HCT116 (cell line): ENCODE results near the gene ENOX1. TPM values are rescaled to one million over a fixed set of nuclear protein-coding genes. Genes with fewer than 3 reads are reported as not detected.

Experiments used
- ATAC-seq: fragments of 200-7000 bp; cut with Tn5 transposase; 2 replicates; pipeline ENCODE4 v1.9.1; 2020; ENCODE audit warnings: mild to moderate bottlenecking, moderate library complexity
- BruUV-seq: library from RNA; stranded (reverse); fragments of 400-500 nt; replicated peaks from 2 replicates; lab custom pipeline; 2021; lab: Mats Ljungman, UMichigan
- CTCF ChIA-PET: fragments of 300-600 bp; sonication (Branson Sonifier 250); formaldehyde crosslinking; loops from one replicate; lab custom pipeline; 2021; ENCODE audit warnings: antibody characterized with exemption; lab: Charles Lee
- POLR2A ChIA-PET: fragments of 300-600, 350-600 bp; sonication (Branson Sonifier 250); formaldehyde crosslinking; loops from one replicate; lab custom pipeline; 2021; ENCODE audit warnings: antibody characterized with exemption; lab: Charles Lee
- RAD21 ChIA-PET, 2 experiments: fragments of 300-600 bp; sonication (Branson Sonifier 250); formaldehyde crosslinking; loops; one replicate each; lab custom pipeline; 2023; ENCODE audit warnings: low total read pairs in 2 of 2; ENCODE audit not compliant: uncharacterized antibody in 2 of 2, unreplicated experiment in 2 of 2, low non-redundant PET in 1 of 2; lab: Charles Lee
- DNase-seq: peaks from one replicate; pipeline ENCODE4 v3.0.0-alpha.2; 2010; ENCODE audit warnings: low read depth, low spot score
- H2AFZ ChIP-seq: fragments of 200-600 bp; shearing (Covaris generic), sonication (generic); 2 replicates; pipeline ENCODE4 v1.6.1; 2017; ENCODE audit warnings: low read depth, mixed run types, mixed read lengths, antibody characterized with exemption, low read length; ENCODE audit not compliant: poor library complexity, severe bottlenecking
- H3K27ac ChIP-seq: 2 replicates; pipeline ENCODE4 v1.5.1; 2012; ENCODE audit warnings: low read depth, low read length
- H3K27me3 ChIP-seq: fragments of 200-600 bp; sonication (generic); 2 replicates; pipeline ENCODE4 v1.6.1; 2016; ENCODE audit warnings: mixed run types, low read length, mixed read lengths; ENCODE audit not compliant: insufficient read depth
- H3K36me3 ChIP-seq, 2 experiments: fragments of 200-500 bp in 1 of 2; fragments of 200-600 bp in 1 of 2; sonication (Bioruptor generic) in 1 of 2; sonication (generic) in 1 of 2; 2 replicates each; pipeline versions ENCODE4 v1.5.1 to v1.6.1; 2014 to 2016; ENCODE audit warnings: low read length in 2 of 2, inconsistent platforms in 1 of 2, mixed read lengths in 1 of 2, mixed run types in 1 of 2; ENCODE audit not compliant: insufficient read depth in 2 of 2, control insufficient read depth in 1 of 2
- H3K4me1 ChIP-seq, 2 experiments: fragments of 200-600 bp in 1 of 2; sonication (generic) in 1 of 2; 2 replicates each; pipeline versions ENCODE4 v1.5.1 to v1.6.1; 2012 to 2017; ENCODE audit warnings: low read length in 2 of 2, inconsistent platforms in 1 of 2, mild to moderate bottlenecking in 1 of 2, mixed read lengths in 1 of 2, mixed run types in 1 of 2, moderate library complexity in 1 of 2; ENCODE audit not compliant: insufficient read depth in 2 of 2, control insufficient read depth in 1 of 2
- H3K4me2 ChIP-seq: fragments of 200-600 bp; sonication (generic); 2 replicates; pipeline ENCODE4 v1.6.1; 2017; ENCODE audit warnings: mixed run types, low read length, mixed read lengths
- H3K4me3 ChIP-seq, 2 experiments: fragments of 200-600 bp in 1 of 2; sonication (generic) in 1 of 2; replicated peaks in 1 of 2; 2 replicates each; pipeline ENCODE4 v1.5.1; 2011 to 2016; ENCODE audit warnings: low read length in 2 of 2, control low read depth in 1 of 2, low read depth in 1 of 2, mild to moderate bottlenecking in 1 of 2, mixed read lengths in 1 of 2, mixed run types in 1 of 2
- H3K79me2 ChIP-seq: fragments of 200-600 bp; sonication (generic); 2 replicates; pipeline ENCODE4 v1.6.1; 2017; ENCODE audit warnings: mild to moderate bottlenecking, mixed run types, low read length, moderate library complexity, mixed read lengths; ENCODE audit not compliant: insufficient read depth
- H3K9ac ChIP-seq: fragments of 200-600 bp; sonication (generic); 2 replicates; pipeline ENCODE4 v1.6.1; 2016; ENCODE audit warnings: low read length, mixed read lengths
- H3K9me2 ChIP-seq: fragments of 200-600 bp; sonication (generic), shearing (Covaris generic); 2 replicates; pipeline ENCODE4 v1.6.1; 2017; ENCODE audit warnings: mixed run types, mild to moderate bottlenecking, moderate library complexity; ENCODE audit not compliant: insufficient read depth
- H3K9me3 ChIP-seq, 2 experiments: fragments of 200-500 bp in 1 of 2; fragments of 200-600 bp in 1 of 2; sonication (Bioruptor generic) in 1 of 2; sonication (generic) in 1 of 2; 2 replicates each; pipeline ENCODE4 v1.6.1; 2014 to 2017; ENCODE audit warnings: low read length in 2 of 2, mixed read lengths in 2 of 2, inconsistent platforms in 1 of 2, low read depth in 1 of 2, mild to moderate bottlenecking in 1 of 2, mixed run types in 1 of 2, moderate library complexity in 1 of 2; ENCODE audit not compliant: control insufficient read depth in 1 of 2, insufficient read depth in 1 of 2
- H4K20me1 ChIP-seq: fragments of 200-600 bp; sonication (generic), shearing (Covaris generic); 2 replicates; pipeline ENCODE4 v1.6.1; 2017; ENCODE audit warnings: mixed run types, mild to moderate bottlenecking, moderate library complexity; ENCODE audit not compliant: insufficient read depth
- ATF3 ChIP-seq: IDR thresholded peaks from 2 replicates; pipeline ENCODE4 v1.6.1; 2012
- CEBPB ChIP-seq: IDR thresholded peaks from 2 replicates; pipeline ENCODE4 v1.6.1; 2012; ENCODE audit warnings: low read depth
- CTCF ChIP-seq, 3 experiments: fragments of 200-600 bp in 1 of 3; sonication (generic) in 1 of 3; IDR thresholded peaks in 2 of 3; conservative IDR thresholded peaks in 1 of 3; 2 replicates each; pipeline ENCODE4 v1.5.1; 2012 to 2017; ENCODE audit warnings: low read depth in 2 of 3, low read length in 2 of 3, antibody characterized with exemption in 1 of 3, borderline replicate concordance in 1 of 3, control low read depth in 1 of 3, mild to moderate bottlenecking in 1 of 3, mixed read lengths in 1 of 3, mixed run types in 1 of 3, moderate library complexity in 1 of 3; ENCODE audit not compliant: insufficient read depth in 1 of 3
- EGR1 ChIP-seq: IDR thresholded peaks from 2 replicates; pipeline ENCODE4 v1.6.1; 2012; ENCODE audit warnings: low read depth
- EZH2 ChIP-seq: fragments of 200-600 bp; sonication (generic); IDR thresholded peaks from 2 replicates; pipeline ENCODE4 v1.6.1; 2017; ENCODE audit warnings: antibody characterized with exemption, mixed run types
- EZH2phosphoT487 ChIP-seq: fragments of 200-600 bp; IDR thresholded peaks from 2 replicates; pipeline ENCODE4 v1.6.1; 2018; ENCODE audit warnings: antibody characterized with exemption, borderline replicate concordance
- FOSL1 ChIP-seq: IDR thresholded peaks from 2 replicates; pipeline ENCODE4 v1.6.1; 2012; ENCODE audit warnings: low read depth
- JUND ChIP-seq: IDR thresholded peaks from 2 replicates; pipeline ENCODE4 v1.6.1; 2012
- MAX ChIP-seq: IDR thresholded peaks from 2 replicates; pipeline ENCODE4 v1.6.1; 2012
- POLR2A ChIP-seq: IDR thresholded peaks from 2 replicates; pipeline ENCODE4 v1.7.0; 2011; ENCODE audit warnings: borderline replicate concordance; ENCODE audit not compliant: insufficient read depth, insufficient read length; ENCODE audit errors: extremely low read depth
- RAD21 ChIP-seq: IDR thresholded peaks from 2 replicates; pipeline ENCODE4 v1.6.1; 2012; ENCODE audit warnings: low read depth, mild to moderate bottlenecking
- SIN3A ChIP-seq: IDR thresholded peaks from 2 replicates; pipeline ENCODE4 v1.6.1; 2012; ENCODE audit warnings: low read depth
- SP1 ChIP-seq: IDR thresholded peaks from 2 replicates; pipeline ENCODE4 v1.6.1; 2012; ENCODE audit warnings: low read depth
- SRF ChIP-seq: IDR thresholded peaks from 2 replicates; pipeline ENCODE4 v1.6.1; 2012; ENCODE audit warnings: low read depth
- TCF7L2 ChIP-seq: IDR thresholded peaks from 2 replicates; pipeline ENCODE4 v1.7.0; 2011; ENCODE audit warnings: borderline replicate concordance, inconsistent platforms; ENCODE audit not compliant: insufficient read depth, insufficient read length; ENCODE audit errors: extremely low read depth
- YY1 ChIP-seq: IDR thresholded peaks from 2 replicates; pipeline ENCODE4 v1.6.1; 2011; ENCODE audit warnings: low read length, low read depth, moderate library complexity, mild to moderate bottlenecking; ENCODE audit not compliant: insufficient replicate concordance; ENCODE audit errors: extremely low read depth
- ZBTB33 ChIP-seq: IDR thresholded peaks from 2 replicates; pipeline ENCODE4 v1.6.1; 2011; ENCODE audit warnings: mild to moderate bottlenecking, low read length, moderate library complexity; ENCODE audit not compliant: insufficient replicate concordance; ENCODE audit errors: extremely low read depth
- ZFX ChIP-seq: fragments of 450-650 bp; IDR thresholded peaks from 2 replicates; pipeline ENCODE4 v1.6.1; 2017
- ZNF274 ChIP-seq: fragments of 200-500 bp; sonication (Bioruptor generic); IDR thresholded peaks from 2 replicates; pipeline ENCODE4 v1.6.1; 2014; ENCODE audit warnings: mild to moderate bottlenecking, low read depth, low read length, inconsistent platforms
- intact Hi-C: fragments of 100-400 bp; cut with micrococcal nuclease; formaldehyde crosslinking; loops from 2 replicates; pipeline ENCODE4 v1.10.0; 2022
- total RNA-seq: library from RNA; stranded (reverse); gene quantifications from one replicate; pipeline ENCODE4 v1.2.1, GENCODE V29; 2021; ENCODE audit not compliant: unreplicated experiment
- TF ChIP-seq, protein P1 (sequence below): IDR thresholded peaks from 2 replicates; pipeline ENCODE4 v1.6.1; 2012; ENCODE audit warnings: low read depth

ENOX1 gene
- total RNA-seq, 1 experiment from 2014 or later = 4.5 TPM

DNA sequence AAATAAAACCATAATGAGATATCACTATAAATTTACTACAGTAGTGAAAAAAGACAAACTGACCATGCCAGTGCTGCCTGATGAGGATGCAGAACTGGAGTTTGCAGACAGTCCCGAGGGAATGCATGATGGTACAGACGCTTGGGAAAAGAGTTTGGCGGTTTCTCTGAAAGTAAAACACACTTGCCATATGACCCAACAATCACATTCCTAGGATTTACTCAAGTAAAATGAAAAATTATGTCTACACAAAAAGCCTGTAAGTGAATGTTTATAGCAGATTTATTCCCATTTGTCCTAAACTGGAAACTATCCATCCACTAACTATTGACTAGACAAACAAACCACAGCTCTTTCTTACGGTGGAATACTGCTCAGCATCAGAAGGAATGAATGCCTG is 492.4 kb downstream of the ENOX1 start:
- DNase-seq (no peak), ATAC-seq (no peak)
- Histone ChIP-seq H3K36me3 (no peaks in the 10 kb centered on the region), H3K9me3 (no peaks in the 10 kb centered on the region), H3K27ac (no peak overlapping the region), H4K20me1 (no peaks in the 10 kb centered on the region), H3K27me3 (no peaks in the 10 kb centered on the region), H3K9ac (no peak overlapping the region), H3K4me1 (no peaks in the 10 kb centered on the region), H3K4me2 (no peak overlapping the region), H2AFZ (no peak overlapping the region), H3K79me2 (no peaks in the 10 kb centered on the region), H3K4me3 (no peak overlapping the region), H3K9me2 (no peaks in the 10 kb centered on the region)
- BruUV-seq = no TSS peak
- ChIA-PET POLR2A (no interaction called here), RAD21 (no interaction called here), CTCF (no interaction called here)
- intact Hi-C loops = no loop called here
- TF ChIP-seq TCF7L2 (no peak), CEBPB (no peak), EZH2phosphoT487 (no peak), ZNF274 (no peak), FOSL1 (no peak), ZBTB33 (no peak), ATF3 (no peak), JUND (no peak), SRF (no peak), SP1 (no peak), RAD21 (no peak), MAX (no peak), EGR1 (no peak), EZH2 (no peak), ZFX (no peak), POLR2A (no peak), CTCF (IDR thresholded peaks at IDR 0.05 in 2 of 3, conservative IDR thresholded peaks at IDR 0.05 in 1 of 3; ENCODE audit: borderline replicate concordance in 1 of 3, insufficient read depth in 1 of 3, low read depth in 2 of 3, low read length in 2 of 3) (no peak), YY1 (no peak), SIN3A (no peak)
- TF ChIP-seq, protein P1, sequence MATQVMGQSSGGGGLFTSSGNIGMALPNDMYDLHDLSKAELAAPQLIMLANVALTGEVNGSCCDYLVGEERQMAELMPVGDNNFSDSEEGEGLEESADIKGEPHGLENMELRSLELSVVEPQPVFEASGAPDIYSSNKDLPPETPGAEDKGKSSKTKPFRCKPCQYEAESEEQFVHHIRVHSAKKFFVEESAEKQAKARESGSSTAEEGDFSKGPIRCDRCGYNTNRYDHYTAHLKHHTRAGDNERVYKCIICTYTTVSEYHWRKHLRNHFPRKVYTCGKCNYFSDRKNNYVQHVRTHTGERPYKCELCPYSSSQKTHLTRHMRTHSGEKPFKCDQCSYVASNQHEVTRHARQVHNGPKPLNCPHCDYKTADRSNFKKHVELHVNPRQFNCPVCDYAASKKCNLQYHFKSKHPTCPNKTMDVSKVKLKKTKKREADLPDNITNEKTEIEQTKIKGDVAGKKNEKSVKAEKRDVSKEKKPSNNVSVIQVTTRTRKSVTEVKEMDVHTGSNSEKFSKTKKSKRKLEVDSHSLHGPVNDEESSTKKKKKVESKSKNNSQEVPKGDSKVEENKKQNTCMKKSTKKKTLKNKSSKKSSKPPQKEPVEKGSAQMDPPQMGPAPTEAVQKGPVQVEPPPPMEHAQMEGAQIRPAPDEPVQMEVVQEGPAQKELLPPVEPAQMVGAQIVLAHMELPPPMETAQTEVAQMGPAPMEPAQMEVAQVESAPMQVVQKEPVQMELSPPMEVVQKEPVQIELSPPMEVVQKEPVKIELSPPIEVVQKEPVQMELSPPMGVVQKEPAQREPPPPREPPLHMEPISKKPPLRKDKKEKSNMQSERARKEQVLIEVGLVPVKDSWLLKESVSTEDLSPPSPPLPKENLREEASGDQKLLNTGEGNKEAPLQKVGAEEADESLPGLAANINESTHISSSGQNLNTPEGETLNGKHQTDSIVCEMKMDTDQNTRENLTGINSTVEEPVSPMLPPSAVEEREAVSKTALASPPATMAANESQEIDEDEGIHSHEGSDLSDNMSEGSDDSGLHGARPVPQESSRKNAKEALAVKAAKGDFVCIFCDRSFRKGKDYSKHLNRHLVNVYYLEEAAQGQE = no peak
